ENCODE results near the gene TEF. TPM values are rescaled to one million over a fixed set of nuclear protein-coding genes. Genes with fewer than 3 reads are reported as not detected.

Gene TEF
- total RNA-seq, 1 experiment from 2014 or later, result 3.9 TPM

DNA sequence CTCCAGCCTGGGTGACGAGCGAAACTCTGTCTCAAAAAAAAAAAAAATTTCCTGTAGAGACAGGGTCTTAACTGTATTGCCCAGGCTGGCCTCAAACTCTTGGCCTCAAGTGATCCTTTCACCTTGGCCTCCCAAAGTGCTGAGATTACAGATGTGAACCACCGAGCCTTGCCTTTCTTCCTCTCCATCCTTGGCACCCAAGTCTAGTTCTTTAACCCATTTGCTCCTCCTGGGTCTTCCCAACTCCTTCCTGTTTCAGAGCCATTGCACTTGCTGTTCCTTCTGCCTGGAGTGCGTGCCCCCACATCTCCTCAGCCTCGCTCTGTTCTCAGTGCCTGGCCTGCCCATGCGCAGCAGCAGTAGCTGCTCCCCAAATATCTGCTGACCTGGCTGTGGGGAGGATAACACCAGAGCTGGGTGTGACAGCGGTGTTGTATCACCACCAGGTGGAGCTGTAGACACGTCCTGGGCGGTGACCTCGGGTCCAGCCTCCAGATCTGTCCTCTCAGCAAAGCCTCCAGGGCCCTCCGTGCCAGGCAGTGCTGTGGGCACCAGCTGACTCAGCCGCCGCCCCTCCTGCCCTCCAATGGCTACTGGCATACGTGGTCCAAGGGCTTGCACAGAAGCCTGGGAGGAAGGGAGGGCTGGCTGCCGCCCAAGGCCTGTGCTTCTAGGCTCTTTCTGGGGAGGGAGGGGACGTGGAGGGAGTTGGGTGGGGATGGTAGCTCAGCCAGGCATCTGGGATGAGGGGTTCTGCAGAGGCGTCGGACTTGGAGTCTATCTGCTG, 22.0 kb downstream of the TEF start:
- Histone ChIP-seq H3K4me3 (ENCODE audit: low read depth, low read length, poor library complexity, severe bottlenecking) (no peak overlapping the region), H3K9me3 (ENCODE audit: low read depth, low read length, poor library complexity, severe bottlenecking) (no peaks in the 10 kb centered on the region), H3K27me3 (replicated peaks; ENCODE audit: insufficient read depth, low read depth, low read length, poor library complexity) (no peaks in the 10 kb centered on the region), H3K27ac (ENCODE audit: low read depth, low read length, poor library complexity, severe bottlenecking) (no peak overlapping the region), H3K36me3 (ENCODE audit: insufficient read depth, low read length, poor library complexity, severe bottlenecking) (no peaks in the 10 kb centered on the region), H3K4me1 (ENCODE audit: insufficient read depth, low read length, poor library complexity, severe bottlenecking) (peaks cover 22% of the 10 kb centered on the region)
- DNase-seq (ENCODE audit: low spot score), result peak; percentile 87
- intact Hi-C loops (cut with micrococcal nuclease; ENCODE audit: unreplicated experiment), result loop anchor here (5.0 kb wide), 2 partner anchors 129 to 194 kb away; no protein-coding TSS in a partner anchor
- TF ChIP-seq, protein P1, sequence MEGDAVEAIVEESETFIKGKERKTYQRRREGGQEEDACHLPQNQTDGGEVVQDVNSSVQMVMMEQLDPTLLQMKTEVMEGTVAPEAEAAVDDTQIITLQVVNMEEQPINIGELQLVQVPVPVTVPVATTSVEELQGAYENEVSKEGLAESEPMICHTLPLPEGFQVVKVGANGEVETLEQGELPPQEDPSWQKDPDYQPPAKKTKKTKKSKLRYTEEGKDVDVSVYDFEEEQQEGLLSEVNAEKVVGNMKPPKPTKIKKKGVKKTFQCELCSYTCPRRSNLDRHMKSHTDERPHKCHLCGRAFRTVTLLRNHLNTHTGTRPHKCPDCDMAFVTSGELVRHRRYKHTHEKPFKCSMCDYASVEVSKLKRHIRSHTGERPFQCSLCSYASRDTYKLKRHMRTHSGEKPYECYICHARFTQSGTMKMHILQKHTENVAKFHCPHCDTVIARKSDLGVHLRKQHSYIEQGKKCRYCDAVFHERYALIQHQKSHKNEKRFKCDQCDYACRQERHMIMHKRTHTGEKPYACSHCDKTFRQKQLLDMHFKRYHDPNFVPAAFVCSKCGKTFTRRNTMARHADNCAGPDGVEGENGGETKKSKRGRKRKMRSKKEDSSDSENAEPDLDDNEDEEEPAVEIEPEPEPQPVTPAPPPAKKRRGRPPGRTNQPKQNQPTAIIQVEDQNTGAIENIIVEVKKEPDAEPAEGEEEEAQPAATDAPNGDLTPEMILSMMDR (conservative IDR thresholded peaks at IDR 0.05; ENCODE audit: low read depth, low read length), result peak; percentile 98
- no peak for TF ChIP-seq EZH2 (IDR thresholded peaks at IDR 0.05; ENCODE audit: borderline replicate concordance, low read depth, low read length, poor library complexity, severe bottlenecking)
- no TSS peak for BruUV-seq (replicated peaks)
- CTCF ChIA-PET, result interaction anchor here (0.5 to 1.4 kb wide), 15 partner anchors 22 to 485 kb away, joined by 3 to 17 read pairs (median 4); partner anchors contain the start of genes ACO2, PHF5A and TEF
- POLR2A ChIA-PET (ENCODE audit: low non-redundant PET), result no interaction called here

- H3K4me1 ChIP-seq (ENCODE audit: insufficient read depth, low read length, poor library complexity, severe bottlenecking), result peaks cover 22% of the 10 kb centered on the region
- no peak overlapping the region for H3K4me3 ChIP-seq (ENCODE audit: low read depth, low read length, poor library complexity, severe bottlenecking)
- DNase-seq (ENCODE audit: low spot score), result no peak
- no peaks in the 10 kb centered on the region for H3K36me3 ChIP-seq (ENCODE audit: insufficient read depth, low read length, poor library complexity, severe bottlenecking)
- intact Hi-C loops (cut with micrococcal nuclease; ENCODE audit: unreplicated experiment), result no loop called here
- POLR2A ChIA-PET (ENCODE audit: low non-redundant PET), result interaction anchor here (0.6 kb wide), 1 partner anchor 530 kb away, joined by 3 read pairs; no protein-coding TSS in a partner anchor
- H3K9me3 ChIP-seq (ENCODE audit: low read depth, low read length, poor library complexity, severe bottlenecking), result no peaks in the 10 kb centered on the region
- CTCF ChIA-PET, result no interaction called here
- no peak overlapping the region for H3K27ac ChIP-seq (ENCODE audit: low read depth, low read length, poor library complexity, severe bottlenecking)
- TF ChIP-seq, protein P1 (conservative IDR thresholded peaks at IDR 0.05; ENCODE audit: low read depth, low read length), result no peak
- no peak for TF ChIP-seq EZH2 (IDR thresholded peaks at IDR 0.05; ENCODE audit: borderline replicate concordance, low read depth, low read length, poor library complexity, severe bottlenecking)
- no TSS peak for BruUV-seq (replicated peaks)
- no peaks in the 10 kb centered on the region for H3K27me3 ChIP-seq (replicated peaks; ENCODE audit: insufficient read depth, low read depth, low read length, poor library complexity)
These were observed 23.8 kb downstream of the TEF start for GRCh38 chr22:41405588-41405987.

DNA sequence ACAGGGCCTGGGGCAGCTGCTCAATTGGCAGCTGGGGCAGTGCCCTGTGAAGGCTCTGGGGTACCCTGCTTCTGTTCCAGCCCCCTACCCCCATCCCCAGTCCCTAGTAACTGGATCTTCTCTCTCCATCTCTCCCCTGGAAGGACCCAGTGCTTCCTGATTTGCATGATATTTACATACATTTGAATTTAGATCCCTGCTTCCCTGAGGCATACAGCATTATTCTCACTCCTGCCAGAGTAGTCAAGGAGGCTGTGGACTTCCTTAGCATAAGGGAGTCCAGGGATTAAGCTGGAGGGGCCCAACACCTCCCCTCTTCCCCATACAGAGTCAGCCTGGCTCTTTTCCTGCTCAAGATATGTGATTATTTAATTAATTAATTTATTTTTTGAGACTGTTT, 24.7 kb downstream of the TEF start:
- no peak for DNase-seq (ENCODE audit: low spot score)
- TF ChIP-seq, protein P1 (conservative IDR thresholded peaks at IDR 0.05; ENCODE audit: low read depth, low read length), result no peak
- no peak for TF ChIP-seq EZH2 (IDR thresholded peaks at IDR 0.05; ENCODE audit: borderline replicate concordance, low read depth, low read length, poor library complexity, severe bottlenecking)
- no peaks in the 10 kb centered on the region for H3K27me3 ChIP-seq (replicated peaks; ENCODE audit: insufficient read depth, low read depth, low read length, poor library complexity)
- CTCF ChIA-PET, result no interaction called here
- peaks cover 22% of the 10 kb centered on the region for H3K4me1 ChIP-seq (ENCODE audit: insufficient read depth, low read length, poor library complexity, severe bottlenecking)
- no peaks in the 10 kb centered on the region for H3K9me3 ChIP-seq (ENCODE audit: low read depth, low read length, poor library complexity, severe bottlenecking)
- H3K4me3 ChIP-seq (ENCODE audit: low read depth, low read length, poor library complexity, severe bottlenecking), result no peak overlapping the region
- no peak overlapping the region for H3K27ac ChIP-seq (ENCODE audit: low read depth, low read length, poor library complexity, severe bottlenecking)
- intact Hi-C loops (cut with micrococcal nuclease; ENCODE audit: unreplicated experiment), result no loop called here
- POLR2A ChIA-PET (ENCODE audit: low non-redundant PET), result no interaction called here
- no TSS peak for BruUV-seq (replicated peaks)
- no peaks in the 10 kb centered on the region for H3K36me3 ChIP-seq (ENCODE audit: insufficient read depth, low read length, poor library complexity, severe bottlenecking)
